ENCODE results near the gene PHYHD1. TPM values are rescaled to one million over a fixed set of nuclear protein-coding genes. Genes with fewer than 3 reads are reported as not detected.

Gene PHYHD1
- total and polyA plus RNA-seq, 10 of the 15 experiments (the other 5 are each of a cell fraction or from before 2014, with no cell fraction given), result 0.09 to 0.17 TPM; not detected in 8

- RAD21 ChIA-PET (ENCODE audit: unreplicated experiment), result interaction anchor here (0.6 kb wide), 1 partner anchor 98 kb away, joined by 4 read pairs; no protein-coding TSS in a partner anchor
- FAIRE-seq (no peak), ATAC-seq (no peak), DNase-seq (ENCODE audit: low read depth, low spot score) (no peak)
- WGBS (ENCODE audit: insufficient coverage, insufficient replicate concordance, low lambda C conversion rate, missing lambda C conversion rate), result 89% methylated on average over 9 of the region's 9 CpGs
- no peaks in the 10 kb centered on the region for H4K20me1 ChIP-seq (ENCODE audit: control insufficient read depth, insufficient read depth)
- CTCF ChIA-PET, result interaction anchor here (0.9 kb wide), 1 partner anchor 70 kb away, joined by 3 read pairs; no protein-coding TSS in a partner anchor
- no peak overlapping the region for H3K4me2 ChIP-seq (ENCODE audit: control insufficient read depth, insufficient read depth)
- no TSS peak for BruUV-seq (replicated peaks)
- no peak overlapping the region for H2AFZ ChIP-seq (ENCODE audit: control insufficient read depth, low read depth, low read length)
- in situ Hi-C loops (cut with MboI), result no loop called here
- no peak overlapping the region for H3K27ac ChIP-seq (ENCODE audit: control insufficient read depth, insufficient read depth)
- H3K36me3 ChIP-seq (ENCODE audit: control insufficient read depth in 2 of 2, insufficient read depth in 2 of 2, low read length in 1 of 2), result peaks cover 6 to 12% of the 10 kb centered on the region in 2 experiments; a peak in 3 of 4 replicates
- no peak for TF ChIP-seq CREB1 (IDR thresholded peaks at IDR 0.05; ENCODE audit: low read depth)
- no peak for TF ChIP-seq CHD1 (IDR thresholded peaks at IDR 0.05; ENCODE audit: low read depth, low read length)
- TF ChIP-seq USF2 (IDR thresholded peaks at IDR 0.05; ENCODE audit: borderline replicate concordance, low read depth, low read length), result no peak
- no peak for TF ChIP-seq ETV6 (conservative IDR thresholded peaks at IDR 0.05 in 1 of 2, IDR thresholded peaks at IDR 0.05 in 1 of 2; ENCODE audit: borderline replicate concordance in 1 of 2, low read depth in 1 of 2)
- no peak for TF ChIP-seq ZNF687 (IDR thresholded peaks at IDR 0.05)
- POLR2A ChIA-PET, result interaction anchor here (0.5 kb wide), 1 partner anchor 357 kb away, joined by 3 read pairs; no protein-coding TSS in a partner anchor
- no peaks in the 10 kb centered on the region for H3K27me3 ChIP-seq (replicated peaks in 1 of 2; ENCODE audit: control insufficient read depth in 2 of 2, insufficient read depth in 2 of 2, low read length in 1 of 2)
- no peak overlapping the region for H3K9ac ChIP-seq (ENCODE audit: control insufficient read depth, insufficient read depth, low read length)
- H3K9me3 ChIP-seq (replicated peaks; ENCODE audit: control insufficient read depth, insufficient read depth, low read length), result no peaks in the 10 kb centered on the region
- H3K4me3 ChIP-seq, result no peak overlapping the region
- H3K4me1 ChIP-seq (ENCODE audit: control insufficient read depth, insufficient read depth, low read length), result no peaks in the 10 kb centered on the region
- intact Hi-C loops (cut with micrococcal nuclease; ENCODE audit: unreplicated experiment), result no loop called here
- SMC1A ChIA-PET (ENCODE audit: uncharacterized antibody, unreplicated experiment), result interaction anchor here (0.8 kb wide), 1 partner anchor 10 kb away, joined by 3 read pairs; no protein-coding TSS in a partner anchor
- H3K79me2 ChIP-seq (ENCODE audit: control insufficient read depth, insufficient read depth, low read length), result peaks cover 15% of the 10 kb centered on the region
Measured at GRCh38 chr9:128887914-128888350, 32.9 kb upstream of the PHYHD1 start.
